Progenitor cell of endocrine pancreas (in vitro differentiated cells): ENCODE measurements around the gene MBP. TPM values are rescaled to one million over a fixed set of nuclear protein-coding genes. Genes with fewer than 3 reads are reported as not detected.

Source experiments
- DNase-seq: peaks from one replicate; pipeline ENCODE4 v3.0.0; 2021; ENCODE audit warnings: low spot score; ENCODE audit not compliant: unreplicated experiment
- H3K27ac Mint-ChIP-seq: 2 replicates; pipeline ENCODE4 v1.8.0; 2021; ENCODE audit warnings: mild to moderate bottlenecking, moderate library complexity, mixed read lengths
- H3K27me3 Mint-ChIP-seq: 2 replicates; pipeline ENCODE4 v1.8.0; 2021; ENCODE audit warnings: mixed read lengths
- H3K36me3 Mint-ChIP-seq: 2 replicates; pipeline ENCODE4 v1.8.0; 2022; ENCODE audit warnings: mixed read lengths; ENCODE audit not compliant: insufficient read depth
- H3K4me1 Mint-ChIP-seq: 2 replicates; pipeline ENCODE4 v1.8.0; 2021; ENCODE audit warnings: low read depth, mixed read lengths
- H3K4me3 Mint-ChIP-seq: 2 replicates; pipeline ENCODE4 v1.8.0; 2021; ENCODE audit warnings: low read depth, mild to moderate bottlenecking, moderate library complexity, mixed read lengths
- H3K9me3 Mint-ChIP-seq: 2 replicates; pipeline ENCODE4 v1.8.0; 2021; ENCODE audit warnings: low read depth, mixed read lengths
- CTCF ChIP-seq: fragments of 200-600 bp; sonication (generic); IDR thresholded peaks from one replicate; pipeline ENCODE4 v1.5.0; 2021; ENCODE audit warnings: antibody characterized with exemption, mild to moderate bottlenecking; ENCODE audit not compliant: unreplicated experiment
- total RNA-seq: library from RNA; stranded (reverse); gene quantifications from 2 replicates; pipeline ENCODE4 v1.2.1, GENCODE V29; 2021

The MBP gene
- total RNA-seq, 1 donor from 2014 or later, result 38.4 TPM

- H3K36me3 Mint-ChIP-seq, result peaks cover 9% of the 10 kb centered on the region
- H3K27me3 Mint-ChIP-seq, result no peaks in the 10 kb centered on the region
- DNase-seq, result no peak
- no peak for TF ChIP-seq CTCF
- H3K4me1 Mint-ChIP-seq, result peaks cover 33% of the 10 kb centered on the region
- no peak overlapping the region for H3K4me3 Mint-ChIP-seq
- H3K9me3 Mint-ChIP-seq, result no peaks in the 10 kb centered on the region
- no peak overlapping the region for H3K27ac Mint-ChIP-seq
Observed at GRCh38 chr18:77052297-77052982, 80.1 kb downstream of the MBP start.

- no peaks in the 10 kb centered on the region for H3K9me3 Mint-ChIP-seq
- no peak overlapping the region for H3K4me3 Mint-ChIP-seq
- DNase-seq, result no peak
- peak overlapping the region; percentile 88 for H3K27ac Mint-ChIP-seq
- H3K27me3 Mint-ChIP-seq, result no peaks in the 10 kb centered on the region
- no peak for TF ChIP-seq CTCF
- H3K36me3 Mint-ChIP-seq, result peaks cover 11% of the 10 kb centered on the region
- peaks cover 26% of the 10 kb centered on the region for H3K4me1 Mint-ChIP-seq
Observed at GRCh38 chr18:77051581-77052296, 80.8 kb downstream of the MBP start.

GRCh38 chr18:77049938-77050337 is 82.6 kb downstream of the MBP start:
- H3K36me3 Mint-ChIP-seq, result peaks cover 11% of the 10 kb centered on the region
- no peak for TF ChIP-seq CTCF
- no peaks in the 10 kb centered on the region for H3K27me3 Mint-ChIP-seq
- no peak overlapping the region for H3K27ac Mint-ChIP-seq
- DNase-seq, result no peak
- H3K9me3 Mint-ChIP-seq, result no peaks in the 10 kb centered on the region
- no peak overlapping the region for H3K4me3 Mint-ChIP-seq
- peaks cover 10% of the 10 kb centered on the region for H3K4me1 Mint-ChIP-seq

- no peak overlapping the region for H3K27ac Mint-ChIP-seq
- DNase-seq, result no peak
- H3K27me3 Mint-ChIP-seq, result no peaks in the 10 kb centered on the region
- no peaks in the 10 kb centered on the region for H3K9me3 Mint-ChIP-seq
- TF ChIP-seq CTCF, result no peak
- H3K36me3 Mint-ChIP-seq, result peaks cover 21% of the 10 kb centered on the region
- no peaks in the 10 kb centered on the region for H3K4me1 Mint-ChIP-seq
- no peak overlapping the region for H3K4me3 Mint-ChIP-seq
Observed at GRCh38 chr18:77047803-77048419, 84.7 kb downstream of the MBP start.

- no peak for DNase-seq
- H3K9me3 Mint-ChIP-seq, result no peaks in the 10 kb centered on the region
- H3K4me1 Mint-ChIP-seq, result no peaks in the 10 kb centered on the region
- H3K36me3 Mint-ChIP-seq, result peaks cover 21% of the 10 kb centered on the region
- H3K27ac Mint-ChIP-seq, result peak overlapping the region; percentile 4
- TF ChIP-seq CTCF, result no peak
- no peaks in the 10 kb centered on the region for H3K27me3 Mint-ChIP-seq
- H3K4me3 Mint-ChIP-seq, result no peak overlapping the region
Observed at GRCh38 chr18:77046994-77047393, 85.6 kb downstream of the MBP start.
